HepG2 (cell line): ENCODE measurements around the gene CFAP69. TPM values are rescaled to one million over a fixed set of nuclear protein-coding genes. Genes with fewer than 3 reads are reported as not detected.

Source experiments
- ATAC-seq: fragments of 200-7000 bp; cut with Tn5 transposase; 3 replicates; pipeline ENCODE4 v1.9.1; 2020; ENCODE audit warnings: mild to moderate bottlenecking, moderate library complexity
- BruUV-seq: library from RNA; stranded (reverse); fragments of 400-500 nt; replicated peaks from 2 replicates; lab custom pipeline; 2021; lab: Mats Ljungman, UMichigan
- CTCF ChIA-PET: fragments of 300-600 bp; formaldehyde crosslinking; extraction: SDS; loops from one replicate; lab custom pipeline; 2021; ENCODE audit warnings: low total read pairs, inconsistent platforms, low intra/inter-chr PET ratio; lab: Yijun Ruan, JAX
- POLR2A ChIA-PET: fragments of 350-600 bp; sonication (Branson Sonifier 250); formaldehyde crosslinking; loops from one replicate; lab custom pipeline; 2020; ENCODE audit warnings: antibody characterized with exemption, inconsistent platforms; lab: Yijun Ruan, JAX
- DNase-seq: peaks from one replicate; pipeline ENCODE4 v3.0.0-alpha.2; 2015; ENCODE audit warnings: low spot score
- FAIRE-seq: peaks from 3 replicates; lab custom pipeline; 2011; peaks lifted over from hg19 to GRCh38; lab: Jason Lieb, UNC
- H2AFZ ChIP-seq: one replicate; pipeline ENCODE4 v1.6.1; 2011; ENCODE audit warnings: low read length, inconsistent platforms
- H3K27ac ChIP-seq: fragments of 300-600 bp; 3 replicates; pipeline ENCODE4 v1.8.0; 2011; ENCODE audit warnings: mixed run types, mild to moderate bottlenecking, mixed read lengths, low read length, inconsistent platforms; ENCODE audit not compliant: insufficient read depth; ENCODE audit errors: extremely low read length
- H3K27me3 ChIP-seq, 2 experiments: fragments of 200-600 bp in 1 of 2; 2 replicates in 1 of 2; 3 replicates in 1 of 2; pipeline versions ENCODE4 v1.6.0 to v1.8.0; 2011; ENCODE audit warnings: low read length in 2 of 2, mild to moderate bottlenecking in 2 of 2, moderate library complexity in 2 of 2, inconsistent platforms in 1 of 2; ENCODE audit not compliant: insufficient read depth in 2 of 2, control insufficient read depth in 1 of 2
- H3K36me3 ChIP-seq, 2 experiments: fragments of 200-600 bp in 1 of 2; replicated peaks in 1 of 2; 2 replicates in 1 of 2; 3 replicates in 1 of 2; pipeline versions ENCODE4 v1.5.1 to v1.8.0; 2011; ENCODE audit warnings: low read length in 2 of 2, inconsistent platforms in 1 of 2; ENCODE audit not compliant: insufficient read depth in 2 of 2, control insufficient read depth in 1 of 2
- H3K4me1 ChIP-seq: 2 replicates; pipeline ENCODE4 v1.5.1; 2012; ENCODE audit warnings: low read length, inconsistent platforms; ENCODE audit not compliant: insufficient read depth
- H3K4me2 ChIP-seq: 2 replicates; pipeline ENCODE4 v1.6.0; 2011; ENCODE audit warnings: low read depth, low read length, inconsistent platforms
- H3K4me3 ChIP-seq, 3 experiments: fragments of 200-600 bp in 1 of 3; sonication (generic), shearing (Covaris generic) in 1 of 3; replicated peaks in 1 of 3; 2 replicates each; pipeline ENCODE4 v1.5.1; 2011 to 2016; ENCODE audit warnings: low read length in 3 of 3, inconsistent platforms in 2 of 3, low read depth in 2 of 3, mild to moderate bottlenecking in 2 of 3, control low read depth in 1 of 3, mixed read lengths in 1 of 3; ENCODE audit not compliant: insufficient read depth in 1 of 3
- H3K79me2 ChIP-seq: one replicate; pipeline ENCODE4 v1.6.1; 2011; ENCODE audit warnings: low read length, inconsistent platforms; ENCODE audit not compliant: insufficient read depth
- H3K9ac ChIP-seq: 2 replicates; pipeline ENCODE4 v1.6.0; 2011; ENCODE audit warnings: mild to moderate bottlenecking, low read depth, low read length, inconsistent platforms; ENCODE audit not compliant: insufficient read depth
- H3K9me3 ChIP-seq: 2 replicates; pipeline ENCODE4 v1.5.1; 2012; ENCODE audit warnings: mild to moderate bottlenecking, low read length
- H4K20me1 ChIP-seq: 2 replicates; pipeline ENCODE4 v1.6.0; 2011; ENCODE audit warnings: inconsistent platforms, mild to moderate bottlenecking, low read length, moderate library complexity; ENCODE audit not compliant: insufficient read depth
- ARID5B ChIP-seq: IDR thresholded peaks from 2 replicates; pipeline ENCODE4 v1.4.0; 2020; ENCODE audit warnings: mild to moderate bottlenecking, missing genetic modification reagents
- CTCF ChIP-seq: sonication (generic); formaldehyde crosslinking; IDR thresholded peaks from 2 replicates; pipeline ENCODE4 v1.5.0; 2020; ENCODE audit warnings: mild to moderate bottlenecking, missing genetic modification reagents, moderate library complexity
- MZF1 ChIP-seq: sonication (generic); formaldehyde crosslinking; IDR thresholded peaks from 2 replicates; pipeline ENCODE4 v1.8.1; 2023; ENCODE audit warnings: mild to moderate bottlenecking, missing genetic modification reagents, borderline replicate concordance
- SMC3 ChIP-seq: IDR thresholded peaks from 2 replicates; pipeline ENCODE4 v1.6.1; 2011; ENCODE audit warnings: low read length, improper control_type of control experiment
- SOX13 ChIP-seq, 3 experiments: fragments of 450-650 bp in 1 of 3; sonication (generic) in 1 of 3; formaldehyde crosslinking in 1 of 3; IDR thresholded peaks in 2 of 3; conservative IDR thresholded peaks in 1 of 3; 2 replicates each; pipeline versions ENCODE4 v1.5.0 to v1.6.1; 2016 to 2020; ENCODE audit warnings: antibody characterized with exemption in 1 of 3, mild to moderate bottlenecking in 1 of 3, missing compliant biosample characterization in 1 of 3, missing genetic modification reagents in 1 of 3, moderate library complexity in 1 of 3
- ZNF672 ChIP-seq: sonication (generic); formaldehyde crosslinking; IDR thresholded peaks from 2 replicates; pipeline ENCODE4 v1.8.1; 2022; ENCODE audit warnings: missing genetic modification reagents
- ZSCAN22 ChIP-seq: sonication (generic); formaldehyde crosslinking; IDR thresholded peaks from 2 replicates; pipeline ENCODE4 v1.4.0; 2020; ENCODE audit warnings: mild to moderate bottlenecking, missing genetic modification reagents
- ZSCAN9 ChIP-seq: IDR thresholded peaks from 2 replicates; pipeline ENCODE4 v1.6.1; 2016; ENCODE audit warnings: borderline replicate concordance
- WGBS: methylation state at CpG from one replicate; pipeline ENCODE4 v1.1.6; 2017; ENCODE audit warnings: low lambda C conversion rate; 5-methylcytosine and 5-hydroxymethylcytosine counted together
- in situ Hi-C: cut with HindIII; loops from 2 replicates; pipeline ENCODE4 v1.10.0; 2017; ENCODE audit warnings: low pct_unique_long_range_greater_than_20kb; ENCODE audit not compliant: extremely low pct_ligation_motif_present
- intact Hi-C: fragments of 100-400 bp; cut with micrococcal nuclease; formaldehyde crosslinking; loops from one replicate; pipeline ENCODE4 v1.10.0; 2022; ENCODE audit not compliant: unreplicated experiment
- polyA plus RNA-seq, 8 experiments: library from polyadenylated mRNA; depleted of rRNA in 3 of 8; stranded (reverse) in 7 of 8; unstranded in 1 of 8; fragments of >200 nt; fragmentation: Illumina TruSeq in 4 of 8; extraction: Trizol in 4 of 8; gene quantifications; 2 replicates each; pipeline versions ENCODE4 v1.2.1 to v1.2.3, GENCODE V29; 2011 to 2016; ENCODE audit warnings: low read depth in 4 of 8, missing spikeins in 1 of 8, mixed read lengths in 1 of 8; ENCODE audit not compliant: insufficient read depth in 1 of 8
- total RNA-seq, 5 experiments: library from RNA; depleted of rRNA; stranded (reverse); fragments of >200 nt; fragmentation: Illumina TruSeq; extraction: Trizol; gene quantifications; 2 replicates each; pipeline ENCODE4 v1.2.3, GENCODE V29; 2016; ENCODE audit warnings: low read depth in 1 of 5
- TF ChIP-seq, protein P1 (sequence below): sonication (generic); formaldehyde crosslinking; IDR thresholded peaks from 2 replicates; pipeline ENCODE4 v1.4.0; 2020; ENCODE audit warnings: missing genetic modification reagents
- TF ChIP-seq, protein P2 (sequence below), 2 experiments: sonication (generic) in 1 of 2; formaldehyde crosslinking in 1 of 2; IDR thresholded peaks; 2 replicates each; pipeline versions ENCODE4 v1.4.0 to v1.6.1; 2018 to 2020; ENCODE audit warnings: missing genetic modification reagents in 2 of 2, borderline replicate concordance in 1 of 2, low read depth in 1 of 2, mild to moderate bottlenecking in 1 of 2, missing biosample characterization in 1 of 2

The CFAP69 gene
- total and polyA plus RNA-seq, 2 of the 13 experiments (the other 11 are each of a cell fraction or from before 2014, with no cell fraction given), result 2.2 to 4.0 TPM

- no peaks in the 10 kb centered on the region for H3K79me2 ChIP-seq
- H4K20me1 ChIP-seq, result no peaks in the 10 kb centered on the region
- H2AFZ ChIP-seq, result no peak overlapping the region
- ChIA-PET CTCF (interaction anchor here (0.9 to 1.6 kb wide), 3 partner anchors 130 to 146 kb away, joined by 4 to 10 read pairs (median 5); partner anchors contain the start of gene STEAP1), POLR2A (no interaction called here)
- in situ Hi-C loops, result no loop called here
- no peak overlapping the region for H3K27ac ChIP-seq
- FAIRE-seq, result peak; percentile 86
- intact Hi-C loops, result loop anchor here (1.0 to 5.0 kb wide), 5 partner anchors 28 to 144 kb away; partner anchors contain the start of genes CFAP69 and STEAP1
- peak; percentile 99 for ATAC-seq
- no TSS peak for BruUV-seq
- no peaks in the 10 kb centered on the region for H3K4me1 ChIP-seq
- DNase-seq, result peak; percentile 54
- no peak overlapping the region for H3K4me2 ChIP-seq
- no peak overlapping the region for H3K9ac ChIP-seq
- no peaks in the 10 kb centered on the region for H3K9me3 ChIP-seq
- WGBS, result 36% methylated on average over 5 of the region's 5 CpGs
- H3K27me3 ChIP-seq, result no peaks in the 10 kb centered on the region
- no peaks in the 10 kb centered on the region for H3K36me3 ChIP-seq
- no peak overlapping the region for H3K4me3 ChIP-seq
- no peak for TF ChIP-seq ZSCAN9 (CRISPR knock-in tag)
- TF ChIP-seq, protein P1, sequence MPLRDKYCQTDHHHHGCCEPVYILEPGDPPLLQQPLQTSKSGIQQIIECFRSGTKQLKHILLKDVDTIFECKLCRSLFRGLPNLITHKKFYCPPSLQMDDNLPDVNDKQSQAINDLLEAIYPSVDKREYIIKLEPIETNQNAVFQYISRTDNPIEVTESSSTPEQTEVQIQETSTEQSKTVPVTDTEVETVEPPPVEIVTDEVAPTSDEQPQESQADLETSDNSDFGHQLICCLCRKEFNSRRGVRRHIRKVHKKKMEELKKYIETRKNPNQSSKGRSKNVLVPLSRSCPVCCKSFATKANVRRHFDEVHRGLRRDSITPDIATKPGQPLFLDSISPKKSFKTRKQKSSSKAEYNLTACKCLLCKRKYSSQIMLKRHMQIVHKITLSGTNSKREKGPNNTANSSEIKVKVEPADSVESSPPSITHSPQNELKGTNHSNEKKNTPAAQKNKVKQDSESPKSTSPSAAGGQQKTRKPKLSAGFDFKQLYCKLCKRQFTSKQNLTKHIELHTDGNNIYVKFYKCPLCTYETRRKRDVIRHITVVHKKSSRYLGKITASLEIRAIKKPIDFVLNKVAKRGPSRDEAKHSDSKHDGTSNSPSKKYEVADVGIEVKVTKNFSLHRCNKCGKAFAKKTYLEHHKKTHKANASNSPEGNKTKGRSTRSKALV (CRISPR knock-in tag), result no peak
- no peak for TF ChIP-seq SOX13 (IDR thresholded peaks at IDR 0.05)
- 0 out of 4 replicates have a peak, but pooled peaks of 1 of the 2 experiments have one; percentile 11 for TF ChIP-seq SOX13 (CRISPR knock-in tag; conservative IDR thresholded peaks at IDR 0.05 in 1 of 2, IDR thresholded peaks at IDR 0.05 in 1 of 2)
- TF ChIP-seq SMC3, result peak; percentile 83
- peak; percentile 21; the same call in 1 of the 2 replicates for TF ChIP-seq ARID5B (CRISPR knock-in tag)
- TF ChIP-seq MZF1, result no peak
- no peak for TF ChIP-seq ZNF672 (CRISPR knock-in tag)
- TF ChIP-seq, protein P2, sequence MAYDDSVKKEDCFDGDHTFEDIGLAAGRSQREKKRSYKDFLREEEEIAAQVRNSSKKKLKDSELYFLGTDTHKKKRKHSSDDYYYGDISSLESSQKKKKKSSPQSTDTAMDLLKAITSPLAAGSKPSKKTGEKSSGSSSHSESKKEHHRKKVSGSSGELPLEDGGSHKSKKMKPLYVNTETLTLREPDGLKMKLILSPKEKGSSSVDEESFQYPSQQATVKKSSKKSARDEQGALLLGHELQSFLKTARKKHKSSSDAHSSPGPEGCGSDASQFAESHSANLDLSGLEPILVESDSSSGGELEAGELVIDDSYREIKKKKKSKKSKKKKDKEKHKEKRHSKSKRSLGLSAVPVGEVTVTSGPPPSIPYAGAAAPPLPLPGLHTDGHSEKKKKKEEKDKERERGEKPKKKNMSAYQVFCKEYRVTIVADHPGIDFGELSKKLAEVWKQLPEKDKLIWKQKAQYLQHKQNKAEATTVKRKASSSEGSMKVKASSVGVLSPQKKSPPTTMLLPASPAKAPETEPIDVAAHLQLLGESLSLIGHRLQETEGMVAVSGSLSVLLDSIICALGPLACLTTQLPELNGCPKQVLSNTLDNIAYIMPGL (CRISPR knock-in tag; IDR thresholded peaks at IDR 0.05; ENCODE audit: borderline replicate concordance in 1 of 2, low read depth in 1 of 2), result peak in 1 of 2 experiments; percentile 49; a peak in 1 of 4 replicates
- TF ChIP-seq ZSCAN22, result no peak
- peak; percentile 83 for TF ChIP-seq CTCF (CRISPR knock-in tag)
These were observed 53.4 kb downstream of the CFAP69 start for GRCh38 chr7:90298145-90299038.
